Activated naive CD4-positive, alpha-beta T cell treated with anti-CD3 and anti-CD28 coated beads, Interleukin-2, amount 50 U/mL, for 24 hours (primary cell): ENCODE data around the gene ENPP6.

Source experiments
- H3K27ac Mint-ChIP-seq: one replicate; pipeline ENCODE4 v1.8.0; 2021; ENCODE audit warnings: mild to moderate bottlenecking, mixed read lengths
- H3K27me3 Mint-ChIP-seq: one replicate; pipeline ENCODE4 v1.8.0; 2021; ENCODE audit warnings: mixed read lengths
- H3K36me3 Mint-ChIP-seq: one replicate; pipeline ENCODE4 v1.8.0; 2021; ENCODE audit warnings: mixed read lengths
- H3K4me1 Mint-ChIP-seq: one replicate; pipeline ENCODE4 v1.8.0; 2021; ENCODE audit warnings: mixed read lengths
- H3K4me3 Mint-ChIP-seq: one replicate; pipeline ENCODE4 v1.8.0; 2021; ENCODE audit warnings: mild to moderate bottlenecking, mixed read lengths
- H3K9me3 Mint-ChIP-seq: one replicate; pipeline ENCODE4 v1.8.0; 2021; ENCODE audit warnings: mixed read lengths

ENPP6 gene

DNA sequence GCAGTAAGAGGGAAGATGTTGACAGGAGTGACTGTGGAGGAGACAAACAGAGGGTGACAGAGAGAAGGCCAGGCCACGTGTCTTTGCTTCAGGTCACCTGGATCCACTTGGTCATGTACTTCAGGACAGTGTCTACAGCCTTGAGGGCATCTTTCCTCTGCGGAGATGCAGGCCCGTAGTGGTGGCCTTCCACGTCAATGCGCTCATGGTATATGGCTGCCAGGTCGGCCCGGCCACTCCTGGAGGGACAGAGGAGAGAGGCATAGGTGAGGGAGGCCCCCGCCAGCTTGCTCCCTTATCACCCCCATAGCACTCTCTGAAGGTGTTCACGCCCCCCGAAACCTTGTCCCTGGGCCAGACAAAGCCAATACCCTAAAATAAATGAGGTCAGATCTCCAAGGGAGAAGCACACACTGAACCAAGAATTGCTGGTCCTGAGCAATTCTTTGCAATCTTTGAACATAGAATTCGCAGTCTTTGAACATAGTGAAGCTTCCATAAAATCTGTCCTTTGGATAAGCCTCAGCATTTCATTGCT is 99.9 kb downstream of the ENPP6 start:
- no peaks in the 10 kb centered on the region for H3K9me3 Mint-ChIP-seq
- peaks cover 7% of the 10 kb centered on the region for H3K27me3 Mint-ChIP-seq
- H3K36me3 Mint-ChIP-seq = no peaks in the 10 kb centered on the region
- peaks cover 4% of the 10 kb centered on the region for H3K4me1 Mint-ChIP-seq
- no peak overlapping the region for H3K4me3 Mint-ChIP-seq
- H3K27ac Mint-ChIP-seq = no peak overlapping the region

GRCh38 chr4:184115399-184115798 is 102.3 kb downstream of the ENPP6 start:
- Mint-ChIP-seq H3K27ac (no peak overlapping the region), H3K4me3 (no peak overlapping the region), H3K27me3 (peaks cover 10% of the 10 kb centered on the region)

GRCh38 chr4:184114431-184114830 is 103.2 kb downstream of the ENPP6 start:
- no peak overlapping the region for H3K27ac Mint-ChIP-seq
- no peaks in the 10 kb centered on the region for H3K9me3 Mint-ChIP-seq
- H3K36me3 Mint-ChIP-seq = no peaks in the 10 kb centered on the region
- peaks cover 8% of the 10 kb centered on the region for H3K27me3 Mint-ChIP-seq
- peaks cover 4% of the 10 kb centered on the region for H3K4me1 Mint-ChIP-seq
- H3K4me3 Mint-ChIP-seq = no peak overlapping the region

More at GRCh38 chr4:184115399-184115798, 102.3 kb downstream of the ENPP6 start:
- peaks cover 4% of the 10 kb centered on the region for H3K4me1 Mint-ChIP-seq
- H3K36me3 Mint-ChIP-seq = no peaks in the 10 kb centered on the region
- no peaks in the 10 kb centered on the region for H3K9me3 Mint-ChIP-seq

DNA sequence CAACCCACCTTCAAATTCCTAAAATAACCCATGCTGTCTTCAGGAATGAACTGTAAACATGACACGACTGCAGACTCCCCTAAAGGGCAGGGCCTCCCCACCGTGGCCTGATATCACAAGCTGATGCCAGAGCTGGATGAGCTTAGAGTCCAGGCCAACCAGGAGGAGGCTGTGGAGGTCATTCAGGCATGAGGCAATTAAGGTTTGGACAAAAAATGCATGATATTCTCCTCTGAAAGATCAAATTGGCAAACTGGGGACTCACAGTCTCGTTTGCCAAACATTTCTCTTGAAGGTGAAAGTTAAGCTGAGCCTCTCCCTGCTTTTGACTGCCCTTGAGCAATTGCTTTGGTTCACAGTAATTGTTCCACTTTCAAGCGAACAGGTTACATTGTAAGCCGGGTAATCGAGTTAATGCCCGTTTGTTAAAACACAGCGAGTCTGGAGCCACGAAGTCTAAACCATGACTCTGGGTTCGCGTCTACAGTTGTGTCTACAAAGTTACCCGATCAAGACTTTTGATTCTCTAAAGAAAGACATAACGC is 105.6 kb downstream of the ENPP6 start:
- Mint-ChIP-seq H3K4me3 (no peak overlapping the region), H3K27ac (no peak overlapping the region), H3K27me3 (peaks cover 7% of the 10 kb centered on the region), H3K36me3 (no peaks in the 10 kb centered on the region), H3K4me1 (peaks cover 1% of the 10 kb centered on the region), H3K9me3 (no peaks in the 10 kb centered on the region)

GRCh38 chr4:184111233-184111832 is 106.3 kb downstream of the ENPP6 start:
- H3K36me3 Mint-ChIP-seq = no peaks in the 10 kb centered on the region
- peaks cover 7% of the 10 kb centered on the region for H3K27me3 Mint-ChIP-seq
- H3K27ac Mint-ChIP-seq = no peak overlapping the region
- no peaks in the 10 kb centered on the region for H3K9me3 Mint-ChIP-seq
- H3K4me3 Mint-ChIP-seq = no peak overlapping the region
- H3K4me1 Mint-ChIP-seq = no peaks in the 10 kb centered on the region

- H3K27ac Mint-ChIP-seq = no peak overlapping the region
- no peaks in the 10 kb centered on the region for H3K4me1 Mint-ChIP-seq
- no peak overlapping the region for H3K4me3 Mint-ChIP-seq
- no peaks in the 10 kb centered on the region for H3K36me3 Mint-ChIP-seq
- peaks cover 7% of the 10 kb centered on the region for H3K27me3 Mint-ChIP-seq
- no peaks in the 10 kb centered on the region for H3K9me3 Mint-ChIP-seq
Measured at GRCh38 chr4:184110452-184111224, 107.0 kb downstream of the ENPP6 start.

DNA sequence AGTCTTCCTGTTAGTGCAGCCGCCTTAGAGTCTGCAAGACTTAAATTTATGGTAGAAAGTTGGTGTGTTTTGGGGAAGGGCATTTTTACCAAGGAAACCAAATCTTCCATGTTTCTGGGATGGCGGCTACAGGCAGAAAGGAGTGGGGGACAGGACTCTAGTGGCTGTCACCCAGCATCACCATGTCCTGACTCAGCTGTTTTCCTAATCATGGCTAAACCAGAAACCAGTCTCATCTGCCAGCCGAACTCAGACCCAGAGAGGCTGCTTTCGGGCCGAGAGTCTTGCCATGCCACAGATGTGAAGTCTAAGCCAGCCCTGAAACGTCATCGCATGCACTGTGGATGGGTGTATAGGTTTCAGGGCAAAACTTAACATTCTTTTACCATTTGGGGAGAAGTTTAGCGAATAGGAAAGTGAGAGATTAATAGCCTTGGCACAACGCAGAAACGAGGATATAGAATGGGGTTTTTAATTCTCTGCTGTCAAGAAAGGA is 109.6 kb downstream of the ENPP6 start:
- Mint-ChIP-seq H3K4me3 (no peak overlapping the region), H3K4me1 (no peaks in the 10 kb centered on the region), H3K9me3 (no peaks in the 10 kb centered on the region), H3K27me3 (peaks cover 4% of the 10 kb centered on the region), H3K36me3 (no peaks in the 10 kb centered on the region), H3K27ac (no peak overlapping the region)

- H3K27me3 Mint-ChIP-seq = no peaks in the 10 kb centered on the region
- no peaks in the 10 kb centered on the region for H3K4me1 Mint-ChIP-seq
- H3K4me3 Mint-ChIP-seq = no peak overlapping the region
- H3K36me3 Mint-ChIP-seq = no peaks in the 10 kb centered on the region
- H3K9me3 Mint-ChIP-seq = no peaks in the 10 kb centered on the region
- H3K27ac Mint-ChIP-seq = no peak overlapping the region
Measured at GRCh38 chr4:184104419-184105101, 113.1 kb downstream of the ENPP6 start.

DNA sequence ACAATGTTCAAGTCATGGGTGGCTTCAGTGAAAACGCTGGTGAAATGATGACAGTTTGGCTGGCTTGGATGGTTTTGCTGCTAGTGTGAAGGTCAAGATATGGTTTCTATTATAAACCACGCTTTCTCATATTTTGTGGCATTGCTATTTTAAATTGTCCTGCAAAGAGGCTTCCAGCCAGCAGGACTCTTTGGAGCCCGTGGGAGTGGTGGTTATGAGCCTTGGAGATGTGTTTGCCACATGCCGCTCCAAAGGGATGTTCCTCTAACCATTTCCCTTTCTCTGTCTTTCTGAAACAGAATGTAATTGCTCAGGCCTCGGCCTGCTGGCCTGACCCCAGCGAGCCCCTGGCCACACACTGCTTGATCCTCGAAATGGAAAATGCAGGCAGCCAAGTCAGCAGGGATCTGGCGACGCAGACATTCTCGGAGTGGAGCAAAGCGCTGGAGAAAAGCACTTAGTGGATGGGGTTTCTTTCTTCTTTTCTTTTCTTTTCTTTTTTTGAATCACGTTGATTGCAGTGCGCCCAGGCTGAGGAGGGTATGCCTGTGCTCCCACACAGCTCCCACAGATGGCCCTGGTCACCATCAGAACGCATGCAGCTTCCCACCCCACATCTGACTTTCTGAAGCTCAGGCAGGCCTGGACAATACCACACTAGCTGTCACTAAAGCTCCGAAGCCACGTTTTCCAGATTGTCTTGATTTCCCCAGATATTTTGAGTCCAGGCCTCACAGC is 114.0 kb downstream of the ENPP6 start:
- H3K27ac Mint-ChIP-seq = no peak overlapping the region
- no peaks in the 10 kb centered on the region for H3K4me1 Mint-ChIP-seq
- no peaks in the 10 kb centered on the region for H3K9me3 Mint-ChIP-seq
- no peaks in the 10 kb centered on the region for H3K27me3 Mint-ChIP-seq
- H3K36me3 Mint-ChIP-seq = no peaks in the 10 kb centered on the region
- H3K4me3 Mint-ChIP-seq = no peak overlapping the region

- Mint-ChIP-seq H3K27ac (no peak overlapping the region), H3K36me3 (no peaks in the 10 kb centered on the region), H3K27me3 (no peaks in the 10 kb centered on the region), H3K4me1 (no peaks in the 10 kb centered on the region), H3K4me3 (no peak overlapping the region), H3K9me3 (no peaks in the 10 kb centered on the region)
Measured at GRCh38 chr4:184102927-184103326, 114.7 kb downstream of the ENPP6 start.

DNA sequence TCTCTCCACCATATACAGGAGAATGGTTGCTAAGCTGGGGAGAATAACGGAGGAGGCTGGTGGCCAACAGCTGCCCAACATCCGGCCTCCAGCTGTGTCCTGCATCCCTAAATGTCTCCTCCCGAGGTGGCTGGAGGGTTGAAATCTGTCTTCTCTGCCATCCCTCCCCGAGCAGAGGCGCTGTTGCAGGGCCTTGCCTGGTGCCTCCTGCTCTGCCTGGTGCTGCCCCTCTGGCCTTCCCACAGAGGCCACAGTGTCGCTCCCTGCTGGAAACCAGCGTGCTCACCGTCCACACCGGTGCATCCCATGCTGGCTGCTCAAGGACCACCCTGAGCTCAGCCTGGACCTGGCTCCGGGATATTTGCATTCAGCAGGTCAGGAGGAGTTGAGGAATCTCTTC is 115.2 kb downstream of the ENPP6 start:
- Mint-ChIP-seq H3K27ac (no peak overlapping the region), H3K27me3 (peaks cover under 1% of the 10 kb centered on the region), H3K36me3 (no peaks in the 10 kb centered on the region), H3K4me1 (no peaks in the 10 kb centered on the region), H3K4me3 (no peak overlapping the region), H3K9me3 (no peaks in the 10 kb centered on the region)

DNA sequence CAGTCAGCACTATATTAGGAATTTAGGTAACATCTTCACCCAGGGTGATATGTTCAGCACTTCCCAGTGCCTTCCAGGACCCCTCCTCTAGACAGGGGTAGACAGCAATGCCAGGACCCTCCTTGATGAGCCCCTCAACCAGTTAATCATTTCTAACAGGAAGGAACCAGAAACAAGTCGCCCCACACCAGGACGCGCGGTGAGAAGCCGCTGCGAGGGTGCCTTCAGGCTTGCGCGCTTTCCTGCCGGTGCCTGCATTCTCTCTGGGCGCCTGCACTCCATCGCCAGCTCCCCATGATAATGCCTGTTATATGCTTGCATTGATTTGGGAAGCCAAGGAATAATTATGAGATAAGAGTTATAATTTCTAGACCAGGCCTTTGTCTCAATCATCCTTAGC is 116.0 kb downstream of the ENPP6 start:
- Mint-ChIP-seq H3K4me3 (no peak overlapping the region), H3K36me3 (no peaks in the 10 kb centered on the region), H3K9me3 (no peaks in the 10 kb centered on the region), H3K27me3 (peaks cover 3% of the 10 kb centered on the region), H3K4me1 (no peaks in the 10 kb centered on the region), H3K27ac (no peak overlapping the region)

DNA sequence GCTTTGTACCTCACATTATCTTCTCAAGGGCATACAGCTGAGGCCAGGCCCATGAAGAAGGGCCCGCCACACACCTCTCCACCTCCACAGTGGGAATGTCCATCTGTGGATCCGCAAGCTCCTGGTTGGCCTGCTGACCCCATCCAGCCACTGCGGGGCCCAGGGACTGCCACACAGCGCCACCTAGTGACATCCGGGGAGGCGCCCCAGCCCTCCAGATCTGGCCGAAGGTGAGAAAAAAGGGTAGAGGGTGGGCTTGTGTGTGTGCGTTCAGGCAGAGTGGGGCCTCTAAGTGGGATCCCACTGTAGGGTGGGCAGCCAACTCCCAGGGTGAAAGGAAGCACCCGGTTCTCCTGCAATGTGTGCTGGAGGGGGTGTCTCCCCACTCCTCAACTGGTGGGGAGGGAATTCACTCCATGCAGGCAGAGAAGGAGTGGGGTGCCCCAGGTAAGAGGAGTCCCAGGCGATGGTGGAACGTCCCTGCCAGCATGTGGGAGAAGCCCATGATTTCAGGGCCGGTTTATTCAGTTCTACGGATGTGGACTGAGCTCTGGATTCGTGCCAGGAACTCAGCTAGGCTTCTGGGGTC is 117.3 kb downstream of the ENPP6 start:
- Mint-ChIP-seq H3K4me3 (no peak overlapping the region), H3K27me3 (peaks cover 3% of the 10 kb centered on the region), H3K9me3 (no peaks in the 10 kb centered on the region), H3K36me3 (no peaks in the 10 kb centered on the region), H3K4me1 (no peaks in the 10 kb centered on the region), H3K27ac (no peak overlapping the region)

- Mint-ChIP-seq H3K27ac (no peak overlapping the region), H3K4me3 (no peak overlapping the region), H3K27me3 (peaks cover 3% of the 10 kb centered on the region), H3K9me3 (no peaks in the 10 kb centered on the region), H3K36me3 (no peaks in the 10 kb centered on the region), H3K4me1 (no peaks in the 10 kb centered on the region)
Measured at GRCh38 chr4:184099535-184099966, 118.1 kb downstream of the ENPP6 start.

- Mint-ChIP-seq H3K4me3 (no peak overlapping the region), H3K27ac (no peak overlapping the region), H3K36me3 (no peaks in the 10 kb centered on the region), H3K4me1 (no peaks in the 10 kb centered on the region), H3K27me3 (peaks cover 3% of the 10 kb centered on the region), H3K9me3 (no peaks in the 10 kb centered on the region)
Measured at GRCh38 chr4:184099000-184099399, 118.7 kb downstream of the ENPP6 start.
